GM21526 (cell line): Measurements from ENCODE around the gene CHD6.

Source experiments
- ATAC-seq: cut with Tn5 transposase; IDR thresholded peaks from one replicate; pipeline ENCODE4 v1.9.1; 2021; ENCODE audit warnings: moderate library complexity; ENCODE audit not compliant: unreplicated experiment, low FRiP score

Gene CHD6

GRCh38 chr20:41440882-41441281 lies 177.3 kb downstream of the CHD6 start:
- ATAC-seq = no peak

GRCh38 chr20:41437836-41438235 lies 180.3 kb downstream of the CHD6 start:
- no peak for ATAC-seq

- no peak for ATAC-seq
These were observed 181.5 kb downstream of the CHD6 start for GRCh38 chr20:41436679-41437078.

GRCh38 chr20:41433203-41433602 lies 185.0 kb downstream of the CHD6 start:
- ATAC-seq = no peak

- ATAC-seq = no peak
These were observed 185.4 kb downstream of the CHD6 start for GRCh38 chr20:41432746-41433145.

- no peak for ATAC-seq
These were observed 189.9 kb downstream of the CHD6 start for GRCh38 chr20:41428285-41428684.

GRCh38 chr20:41427833-41428232 lies 190.3 kb downstream of the CHD6 start:
- ATAC-seq = no peak

GRCh38 chr20:41426976-41427375 lies 191.2 kb downstream of the CHD6 start:
- no peak for ATAC-seq

GRCh38 chr20:41426086-41426830 lies 191.9 kb downstream of the CHD6 start:
- ATAC-seq = no peak

- no peak for ATAC-seq
These were observed 192.8 kb downstream of the CHD6 start for GRCh38 chr20:41425180-41425884.

GRCh38 chr20:41424546-41424945 lies 193.6 kb downstream of the CHD6 start:
- no peak for ATAC-seq

GRCh38 chr20:41424011-41424410 lies 194.2 kb downstream of the CHD6 start:
- no peak for ATAC-seq

- no peak for ATAC-seq
These were observed 195.2 kb downstream of the CHD6 start for GRCh38 chr20:41422953-41423352.

GRCh38 chr20:41418739-41419293 lies 199.4 kb downstream of the CHD6 start:
- no peak for ATAC-seq

GRCh38 chr20:41418031-41418430 lies 200.1 kb downstream of the CHD6 start:
- no peak for ATAC-seq

GRCh38 chr20:41415191-41415590 lies 203.0 kb downstream of the CHD6 start:
- ATAC-seq = no peak

- no peak for ATAC-seq
These were observed 205.0 kb downstream of the CHD6 start for GRCh38 chr20:41413169-41413568.

GRCh38 chr20:41412324-41413120 lies 205.7 kb downstream of the CHD6 start:
- no peak for ATAC-seq

GRCh38 chr20:41411391-41411847 lies 206.8 kb downstream of the CHD6 start:
- no peak for ATAC-seq

- ATAC-seq = no peak
These were observed 209.2 kb downstream of the CHD6 start for GRCh38 chr20:41408986-41409385.
